MM.1S (cell line): Measurements from ENCODE around the gene CNTNAP2.

Source experiments
- CTCF ChIP-seq: fragments of 300-600 bp; sonication (generic); IDR thresholded peaks from 2 replicates; pipeline ENCODE4 v1.5.1; 2016; ENCODE audit warnings: antibody characterized with exemption, low read length, mixed read lengths
- EZH2 ChIP-seq: fragments of 300-600 bp; sonication (generic); optimal IDR thresholded peaks from 2 replicates; pipeline ENCODE3; 2017; ENCODE audit warnings: low read depth, mild to moderate bottlenecking, antibody characterized with exemption, low read length, mixed read lengths
- EZH2phosphoT487 ChIP-seq: fragments of 300-600 bp; sonication (generic); IDR thresholded peaks from 2 replicates; pipeline ENCODE4 v1.6.1; 2018; ENCODE audit warnings: antibody characterized with exemption, low read length

- TF ChIP-seq CTCF (no peak), EZH2 (no peak), EZH2phosphoT487 (no peak)
These were observed 664.9 kb downstream of the CNTNAP2 start for GRCh38 chr7:146781352-146782116.
